ENCODE results near the gene POU2F2.

Gene POU2F2

GRCh38 chr19:42154471-42155323, 22.5 kb upstream of the POU2F2 start:
- DNase-seq (ENCODE audit: low spot score), result no peak

DNA sequence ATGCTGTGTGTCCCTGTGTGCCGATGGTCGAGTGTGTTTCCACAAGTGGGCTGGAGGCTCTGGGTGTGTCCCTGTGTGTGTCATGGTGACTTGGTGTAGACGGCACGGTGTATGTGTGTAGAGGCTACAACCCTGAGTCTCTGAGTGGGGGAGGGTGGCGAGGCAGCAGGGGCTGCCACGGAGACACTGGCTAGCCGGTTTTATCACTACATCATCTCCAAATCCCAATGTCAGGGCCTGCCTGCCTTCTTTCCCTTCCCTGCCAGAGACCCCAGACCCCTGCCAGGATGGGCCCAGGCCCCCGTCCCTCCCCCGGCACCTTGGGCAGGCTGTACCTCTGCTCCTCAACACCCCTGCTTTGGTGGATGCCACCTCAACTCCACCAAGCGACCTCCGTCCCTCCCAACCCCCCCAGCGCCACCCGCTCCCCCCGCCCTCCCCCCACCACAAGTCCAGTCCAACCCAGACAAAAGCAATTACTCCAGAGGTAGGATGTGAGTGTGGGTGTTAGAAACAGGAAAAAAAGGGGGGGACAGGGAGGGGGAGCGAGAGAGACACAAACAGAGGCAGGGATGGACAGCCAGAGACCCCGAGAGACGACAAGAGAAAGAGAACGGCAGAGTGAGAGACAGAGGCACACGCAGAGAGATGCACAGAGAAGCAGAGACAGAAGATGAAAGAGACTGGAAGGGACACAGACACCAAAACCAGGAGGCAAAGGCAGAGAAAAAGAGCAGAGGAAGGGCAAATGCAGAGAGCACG, 21.6 kb upstream of the POU2F2 start:
- no peak for DNase-seq (ENCODE audit: low spot score)

DNA sequence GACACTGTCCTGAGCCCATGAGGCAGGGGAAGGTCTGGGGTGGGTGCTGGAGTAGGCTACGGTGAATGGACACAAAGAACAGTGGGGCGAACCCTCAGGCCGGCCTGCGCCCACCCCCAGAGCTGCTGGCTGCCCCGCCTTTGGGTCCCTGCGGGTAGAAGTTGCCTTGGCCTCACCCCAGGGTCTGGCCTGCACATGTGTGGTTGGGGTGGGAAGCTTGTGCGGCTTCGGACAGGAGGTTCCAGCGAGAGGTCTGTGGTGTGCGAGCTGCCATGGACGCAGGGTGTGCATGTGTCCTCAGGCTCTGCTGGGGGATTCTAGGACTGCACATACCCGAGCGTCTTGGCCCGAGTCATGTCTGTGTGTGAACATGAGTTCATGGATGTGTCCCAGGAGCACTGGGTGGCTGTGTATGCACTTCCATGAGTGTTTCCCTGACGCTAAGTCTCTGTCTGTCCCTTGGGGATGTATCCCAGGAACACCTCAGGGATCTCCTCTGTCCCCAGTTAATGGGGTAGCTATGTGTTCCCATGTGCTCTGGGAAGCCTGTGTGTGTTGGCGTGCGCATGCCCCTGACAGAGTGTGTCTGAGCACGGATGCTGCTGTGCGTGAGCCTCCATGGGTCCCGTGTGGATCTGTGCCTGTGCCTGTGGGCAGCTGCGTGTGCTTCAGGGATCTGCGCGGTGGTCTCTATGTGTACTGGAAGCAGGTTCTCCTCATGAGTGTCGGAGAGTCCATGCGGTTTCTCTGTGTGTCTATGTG, 20.8 kb upstream of the POU2F2 start:
- no peak for DNase-seq (ENCODE audit: low spot score)

- no peak for DNase-seq (ENCODE audit: low spot score)
Observed at GRCh38 chr19:42151782-42152684, 19.8 kb upstream of the POU2F2 start.

GRCh38 chr19:42150911-42151361, 18.7 kb upstream of the POU2F2 start:
- no peak for DNase-seq (ENCODE audit: low spot score)

DNA sequence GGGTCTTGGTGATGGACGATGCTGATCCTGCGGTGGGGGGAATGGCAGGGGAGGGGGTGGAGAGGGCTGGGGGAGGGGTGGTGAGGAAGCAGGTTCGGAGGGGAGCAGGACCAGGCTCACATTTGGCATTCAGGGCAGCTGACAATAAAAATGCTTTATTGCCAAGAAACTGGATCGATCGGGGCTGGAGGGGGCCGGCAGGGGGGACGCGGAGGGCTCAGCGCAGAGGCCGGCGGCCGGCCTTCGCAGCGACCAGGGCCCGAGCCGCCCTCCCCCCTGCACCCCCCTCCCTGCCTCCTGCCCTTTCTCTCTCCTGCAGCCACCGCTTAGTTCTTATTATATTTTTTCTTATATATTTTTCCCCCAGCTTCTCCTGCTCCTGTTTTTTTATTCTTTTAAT, 18.1 kb upstream of the POU2F2 start:
- DNase-seq (ENCODE audit: low spot score), result no peak

GRCh38 chr19:42149447-42150202, 17.4 kb upstream of the POU2F2 start:
- no peak for DNase-seq (ENCODE audit: low spot score)

- DNase-seq (ENCODE audit: low spot score), result no peak
Observed at GRCh38 chr19:42148266-42148665, 16.0 kb upstream of the POU2F2 start.

GRCh38 chr19:42143341-42144234, 11.3 kb upstream of the POU2F2 start:
- no peak for DNase-seq (ENCODE audit: low spot score)

- peak; percentile 11 for DNase-seq (ENCODE audit: low spot score)
Observed at GRCh38 chr19:42140125-42140754, 8.0 kb upstream of the POU2F2 start.

DNA sequence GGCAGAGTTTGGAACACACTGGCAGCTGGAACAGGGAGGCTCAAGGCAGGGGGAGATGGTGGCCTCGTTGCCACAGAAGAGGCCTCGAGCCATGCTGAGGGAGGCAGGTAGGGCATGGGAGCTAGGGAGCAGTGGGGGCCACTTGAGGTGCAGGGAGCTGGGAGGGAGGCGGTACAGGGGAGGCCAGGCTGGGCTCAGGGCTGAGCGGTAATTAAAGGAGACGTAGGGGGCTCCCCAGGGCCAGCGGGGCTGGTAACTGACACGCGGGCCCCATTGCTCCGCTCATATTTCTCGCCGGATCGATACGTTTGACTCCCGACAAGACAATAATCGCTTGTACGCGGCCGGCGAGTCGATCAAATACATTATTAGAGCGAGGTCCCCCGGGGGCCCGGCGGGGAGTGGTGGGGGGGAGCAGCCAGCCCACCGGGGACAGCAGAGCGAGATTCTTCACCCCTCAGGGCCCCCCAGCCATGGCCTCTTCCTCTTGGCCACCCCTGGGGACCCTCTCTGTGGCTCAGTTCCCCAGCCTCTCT, 2.4 kb upstream of the POU2F2 start:
- no peak for DNase-seq (ENCODE audit: low spot score)

- peak; percentile 76 for DNase-seq (ENCODE audit: low spot score)
Observed at GRCh38 chr19:42132851-42133528, 744 bp upstream of the POU2F2 start.

DNA sequence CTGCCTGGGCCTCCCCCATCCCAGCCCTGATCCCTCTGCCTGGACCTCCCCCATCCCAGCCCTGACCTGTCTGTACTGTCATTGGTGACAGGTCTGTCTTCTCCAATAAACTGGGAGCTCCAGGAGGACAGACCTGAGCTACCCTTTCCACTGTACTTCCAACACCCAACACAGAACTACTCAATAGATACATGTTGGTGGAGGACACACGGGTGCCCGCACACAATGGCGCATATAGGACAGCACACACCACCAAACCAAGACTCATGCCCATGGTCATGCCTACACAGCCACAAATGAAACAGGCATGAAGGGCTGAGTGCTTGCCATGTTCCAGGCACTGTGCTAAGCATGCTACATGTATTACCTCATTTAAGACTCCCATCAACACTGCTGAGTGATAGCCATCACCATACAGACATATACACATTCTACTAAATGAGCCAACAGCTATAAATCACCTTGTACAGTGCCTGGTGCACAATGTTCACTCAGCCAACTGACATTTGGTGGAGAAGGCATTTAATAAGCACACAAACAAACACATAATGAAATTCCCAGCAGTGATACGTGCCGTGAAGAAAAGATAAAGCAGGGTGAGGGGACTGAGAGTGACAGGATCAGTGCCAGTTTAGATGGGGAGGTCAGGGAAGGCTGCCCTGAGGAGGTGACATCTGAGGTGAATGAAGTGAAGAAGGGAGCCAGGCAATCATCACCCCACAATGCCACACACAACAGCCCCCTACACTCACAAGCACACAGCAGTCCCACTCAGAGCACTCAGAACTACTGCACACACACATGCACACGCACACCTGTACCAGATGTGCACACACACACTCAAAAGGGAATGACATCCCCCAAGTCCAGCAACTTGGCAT, 857 bp downstream of the POU2F2 start:
- no peak for DNase-seq (ENCODE audit: low spot score)

GRCh38 chr19:42130254-42130573, 2.0 kb downstream of the POU2F2 start:
- DNase-seq (ENCODE audit: low spot score), result no peak

DNA sequence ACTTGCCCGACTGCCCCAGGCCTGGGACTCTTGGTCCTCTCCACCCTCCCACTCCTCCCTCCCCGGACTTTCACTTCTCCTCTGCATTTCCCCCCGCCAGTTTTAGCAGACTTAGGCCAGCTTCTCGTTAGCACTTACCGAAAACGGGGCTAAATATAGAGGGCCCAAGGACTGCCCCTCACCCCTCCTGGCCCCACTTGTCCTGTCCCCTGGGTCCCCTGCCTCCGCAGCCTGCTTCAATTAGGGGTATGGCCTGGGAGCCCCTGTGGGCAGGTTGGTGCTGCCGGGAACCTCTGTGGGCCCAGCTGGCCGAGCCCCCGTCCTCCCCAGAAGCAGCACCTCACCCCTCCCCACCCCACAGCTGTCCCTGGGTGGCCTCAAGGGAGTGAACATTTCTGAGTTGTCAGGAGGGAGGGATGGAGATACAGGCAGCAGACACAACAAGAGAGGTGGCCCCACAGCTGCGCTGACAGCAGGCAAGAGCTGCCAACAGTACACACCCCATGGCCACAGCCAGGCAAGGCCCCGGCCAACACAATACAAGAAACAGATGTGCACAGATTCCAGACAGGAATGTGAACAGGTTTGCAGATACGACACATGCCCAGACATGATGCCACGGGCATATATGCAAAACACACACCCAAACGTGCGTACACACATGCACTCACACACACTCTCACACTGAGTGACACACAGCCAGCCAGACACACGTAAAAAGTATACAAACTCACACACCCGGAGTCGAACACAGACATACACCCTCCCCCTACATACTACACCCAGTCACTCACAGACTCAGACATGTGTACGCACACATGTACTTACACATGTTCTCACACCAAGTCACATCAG, 2.6 kb downstream of the POU2F2 start:
- DNase-seq (ENCODE audit: low spot score), result no peak

DNA sequence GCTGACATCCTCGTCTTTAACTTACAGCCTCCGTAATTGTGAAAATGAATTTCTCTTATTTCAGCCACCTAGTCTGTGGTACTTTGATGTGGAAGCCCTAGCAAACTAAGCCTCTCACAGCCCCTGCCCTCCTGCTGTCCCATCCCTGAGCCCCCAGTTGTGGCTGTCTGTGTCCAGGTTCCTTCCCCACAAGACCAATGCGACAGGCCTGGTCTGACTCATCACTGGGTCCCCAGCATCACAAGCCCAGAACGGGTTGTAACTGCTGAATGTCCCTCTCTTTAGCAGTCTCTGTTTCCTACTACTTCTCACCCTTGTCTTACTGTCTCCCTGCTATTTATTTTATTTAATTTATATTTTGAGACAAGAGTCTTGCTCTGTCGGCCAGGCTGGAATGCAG, 5.7 kb downstream of the POU2F2 start:
- DNase-seq (ENCODE audit: low spot score), result no peak
